ENCODE data around the gene CSRNP3. TPM values are rescaled to one million over a fixed set of nuclear protein-coding genes. Genes with fewer than 3 reads are reported as not detected.

The CSRNP3 gene
- total RNA-seq, 1 experiment from 2014 or later = not detected

DNA sequence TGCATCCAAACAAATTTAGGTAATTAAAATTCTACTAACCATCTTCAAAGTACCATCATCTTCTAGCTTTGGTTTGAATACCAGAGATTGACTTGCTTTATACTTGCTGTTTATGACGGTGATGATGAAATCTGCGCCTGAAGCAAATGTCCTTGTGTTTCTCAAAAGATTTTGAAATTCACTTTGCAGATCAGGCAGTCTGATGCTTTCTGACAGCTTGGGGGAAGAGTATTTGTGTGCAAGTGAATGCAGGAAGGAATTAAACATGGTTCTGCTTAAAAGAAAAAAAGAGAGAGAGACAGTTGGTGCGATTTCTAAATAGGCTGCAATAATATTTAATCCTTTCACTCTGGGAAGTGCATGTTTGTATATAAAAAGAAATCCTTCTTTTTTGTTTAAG, 29.6 kb downstream of the CSRNP3 start:
- CTCF ChIA-PET = no interaction called here
- Histone ChIP-seq H3K4me1 (ENCODE audit: control insufficient read depth, insufficient read depth, low read length) (no peaks in the 10 kb centered on the region), H3K27ac (ENCODE audit: low read length) (no peak overlapping the region), H3K9me3 (ENCODE audit: control insufficient read depth, insufficient read depth, low read depth, low read length) (no peaks in the 10 kb centered on the region), H3K4me3 (ENCODE audit: low read depth in 2 of 2, low read length in 2 of 2) (no peak overlapping the region), H3K36me3 (ENCODE audit: control insufficient read depth, insufficient read depth, low read length) (no peaks in the 10 kb centered on the region), H3K27me3 (ENCODE audit: control insufficient read depth, insufficient read depth, low read length) (no peaks in the 10 kb centered on the region)
- TF ChIP-seq POLR2AphosphoS5 (IDR thresholded peaks at IDR 0.05; ENCODE audit: low read depth, low read length) (no peak), SIN3A (IDR thresholded peaks at IDR 0.05; ENCODE audit: borderline replicate concordance, insufficient read depth, low read depth, low read length) (no peak), CTCF (IDR thresholded peaks at IDR 0.05) (no peak), TCF7L2 (IDR thresholded peaks at IDR 0.05; ENCODE audit: low read depth, low read length) (no peak)
- TF ChIP-seq, protein P1, sequence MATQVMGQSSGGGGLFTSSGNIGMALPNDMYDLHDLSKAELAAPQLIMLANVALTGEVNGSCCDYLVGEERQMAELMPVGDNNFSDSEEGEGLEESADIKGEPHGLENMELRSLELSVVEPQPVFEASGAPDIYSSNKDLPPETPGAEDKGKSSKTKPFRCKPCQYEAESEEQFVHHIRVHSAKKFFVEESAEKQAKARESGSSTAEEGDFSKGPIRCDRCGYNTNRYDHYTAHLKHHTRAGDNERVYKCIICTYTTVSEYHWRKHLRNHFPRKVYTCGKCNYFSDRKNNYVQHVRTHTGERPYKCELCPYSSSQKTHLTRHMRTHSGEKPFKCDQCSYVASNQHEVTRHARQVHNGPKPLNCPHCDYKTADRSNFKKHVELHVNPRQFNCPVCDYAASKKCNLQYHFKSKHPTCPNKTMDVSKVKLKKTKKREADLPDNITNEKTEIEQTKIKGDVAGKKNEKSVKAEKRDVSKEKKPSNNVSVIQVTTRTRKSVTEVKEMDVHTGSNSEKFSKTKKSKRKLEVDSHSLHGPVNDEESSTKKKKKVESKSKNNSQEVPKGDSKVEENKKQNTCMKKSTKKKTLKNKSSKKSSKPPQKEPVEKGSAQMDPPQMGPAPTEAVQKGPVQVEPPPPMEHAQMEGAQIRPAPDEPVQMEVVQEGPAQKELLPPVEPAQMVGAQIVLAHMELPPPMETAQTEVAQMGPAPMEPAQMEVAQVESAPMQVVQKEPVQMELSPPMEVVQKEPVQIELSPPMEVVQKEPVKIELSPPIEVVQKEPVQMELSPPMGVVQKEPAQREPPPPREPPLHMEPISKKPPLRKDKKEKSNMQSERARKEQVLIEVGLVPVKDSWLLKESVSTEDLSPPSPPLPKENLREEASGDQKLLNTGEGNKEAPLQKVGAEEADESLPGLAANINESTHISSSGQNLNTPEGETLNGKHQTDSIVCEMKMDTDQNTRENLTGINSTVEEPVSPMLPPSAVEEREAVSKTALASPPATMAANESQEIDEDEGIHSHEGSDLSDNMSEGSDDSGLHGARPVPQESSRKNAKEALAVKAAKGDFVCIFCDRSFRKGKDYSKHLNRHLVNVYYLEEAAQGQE (IDR thresholded peaks at IDR 0.05; ENCODE audit: insufficient read depth in 1 of 2, low read depth in 2 of 2, low read length in 1 of 2) = no peak
- intact Hi-C loops (cut with micrococcal nuclease; ENCODE audit: unreplicated experiment) (no loop called here), in situ Hi-C loops (cut with HindIII; ENCODE audit: low pct_unique_long_range_greater_than_20kb, low sequenced_read_pairs) (no loop called here)
- ATAC-seq = no peak
- POLR2A ChIA-PET = no interaction called here
- BruUV-seq (replicated peaks) = no TSS peak
- DNase-seq (ENCODE audit: low read depth, low spot score) = no peak

GRCh38 chr2:165500001-165500400, 30.5 kb downstream of the CSRNP3 start:
- no peaks in the 10 kb centered on the region for H3K4me1 ChIP-seq (ENCODE audit: control insufficient read depth, insufficient read depth, low read length)
- no peak overlapping the region for H3K4me3 ChIP-seq (ENCODE audit: low read depth in 2 of 2, low read length in 2 of 2)
- ChIA-PET POLR2A (no interaction called here), CTCF (no interaction called here)
- no peaks in the 10 kb centered on the region for H3K27me3 ChIP-seq (ENCODE audit: control insufficient read depth, insufficient read depth, low read length)
- ATAC-seq (no peak), DNase-seq (ENCODE audit: low read depth, low spot score) (no peak)
- no TSS peak for BruUV-seq (replicated peaks)
- no peaks in the 10 kb centered on the region for H3K36me3 ChIP-seq (ENCODE audit: control insufficient read depth, insufficient read depth, low read length)
- no peak overlapping the region for H3K27ac ChIP-seq (ENCODE audit: low read length)
- in situ Hi-C loops (cut with HindIII; ENCODE audit: low pct_unique_long_range_greater_than_20kb, low sequenced_read_pairs) (no loop called here), intact Hi-C loops (cut with micrococcal nuclease; ENCODE audit: unreplicated experiment) (no loop called here)
- TF ChIP-seq CTCF (IDR thresholded peaks at IDR 0.05) = no peak
- no peak for TF ChIP-seq TCF7L2 (IDR thresholded peaks at IDR 0.05; ENCODE audit: low read depth, low read length)
- TF ChIP-seq POLR2AphosphoS5 (IDR thresholded peaks at IDR 0.05; ENCODE audit: low read depth, low read length) = no peak
- TF ChIP-seq, protein P1 (IDR thresholded peaks at IDR 0.05; ENCODE audit: insufficient read depth in 1 of 2, low read depth in 2 of 2, low read length in 1 of 2) = no peak
- TF ChIP-seq SIN3A (IDR thresholded peaks at IDR 0.05; ENCODE audit: borderline replicate concordance, insufficient read depth, low read depth, low read length) = no peak
- no peaks in the 10 kb centered on the region for H3K9me3 ChIP-seq (ENCODE audit: control insufficient read depth, insufficient read depth, low read depth, low read length)

All from Panc1 (cell line).